HS-27A (cell line): Measurements from ENCODE around the gene BSCL2.
"Not testable (repeated sequence)": the region's sequence is repeated elsewhere in the genome, so short reads cannot be mapped to it uniquely, and the experiment has no call there.

Source experiments
- DNase-seq: peaks from one replicate; pipeline ENCODE4 v3.0.0-alpha.2; 2012; ENCODE audit warnings: low read depth, missing footprints

Gene BSCL2

GRCh38 chr11:62687508-62688396 lies 19.5 kb downstream of the BSCL2 start:
- no peak for DNase-seq

GRCh38 chr11:62682518-62682917 lies 24.7 kb downstream of the BSCL2 start:
- DNase-seq = no peak

- no peak for DNase-seq
Observed at GRCh38 chr11:62680825-62681240, 26.4 kb downstream of the BSCL2 start.

- no peak for DNase-seq
Observed at GRCh38 chr11:62678770-62679696, 28.2 kb downstream of the BSCL2 start, which contains the start of gene UBXN1. TSS of gene UBXN1 (minus strand) at chr11:62679073. CDS start at chr11:62678923, 150 bp downstream.

GRCh38 chr11:62678433-62678769 lies 28.8 kb downstream of the BSCL2 start:
- no peak for DNase-seq

- DNase-seq = no peak
Observed at GRCh38 chr11:62677714-62678113, 29.5 kb downstream of the BSCL2 start.

- no peak for DNase-seq
Observed at GRCh38 chr11:62677156-62677555, 30.1 kb downstream of the BSCL2 start.

- no peak for DNase-seq
Observed at GRCh38 chr11:62676698-62677097, 30.5 kb downstream of the BSCL2 start.

GRCh38 chr11:62675415-62675814 lies 31.8 kb downstream of the BSCL2 start:
- not testable (repeated sequence) for DNase-seq

- DNase-seq = no peak
Observed at GRCh38 chr11:62673196-62673525, 34.1 kb downstream of the BSCL2 start.

- peak; percentile 86 for DNase-seq
Observed at GRCh38 chr11:62671608-62672389, 35.4 kb downstream of the BSCL2 start, which contains the start of the genes LBHD1 and UQCC3. TSS of gene LBHD1 (minus strand) at chr11:62672267. CDS start at chr11:62670031, 2,236 bp downstream. TSS of gene UQCC3 (plus strand) at chr11:62671673. CDS start at chr11:62671746, 73 bp downstream.

- no peak for DNase-seq
Observed at GRCh38 chr11:62671236-62671607, 36.0 kb downstream of the BSCL2 start.

- no peak for DNase-seq
Observed at GRCh38 chr11:62669420-62670161, 37.6 kb downstream of the BSCL2 start.

- no peak for DNase-seq
Observed at GRCh38 chr11:62667460-62667859, 39.8 kb downstream of the BSCL2 start.

- DNase-seq = no peak
Observed at GRCh38 chr11:62666259-62666926, 40.8 kb downstream of the BSCL2 start.

GRCh38 chr11:62665599-62666258 lies 41.5 kb downstream of the BSCL2 start:
- DNase-seq = no peak

GRCh38 chr11:62665075-62665598 lies 42.1 kb downstream of the BSCL2 start, which contains the start of the genes C11orf98 and CSKMT:
TSS of gene C11orf98 (minus strand) at chr11:62665210. CDS start at chr11:62665169, 41 bp downstream.
TSS of gene CSKMT (plus strand) at chr11:62665312. CDS start at chr11:62665880, 568 bp downstream.
- peak; percentile 90 for DNase-seq

GRCh38 chr11:62664405-62665074 lies 42.7 kb downstream of the BSCL2 start:
- DNase-seq = no peak
